ENCODE data around the gene SPEN.

DNA sequence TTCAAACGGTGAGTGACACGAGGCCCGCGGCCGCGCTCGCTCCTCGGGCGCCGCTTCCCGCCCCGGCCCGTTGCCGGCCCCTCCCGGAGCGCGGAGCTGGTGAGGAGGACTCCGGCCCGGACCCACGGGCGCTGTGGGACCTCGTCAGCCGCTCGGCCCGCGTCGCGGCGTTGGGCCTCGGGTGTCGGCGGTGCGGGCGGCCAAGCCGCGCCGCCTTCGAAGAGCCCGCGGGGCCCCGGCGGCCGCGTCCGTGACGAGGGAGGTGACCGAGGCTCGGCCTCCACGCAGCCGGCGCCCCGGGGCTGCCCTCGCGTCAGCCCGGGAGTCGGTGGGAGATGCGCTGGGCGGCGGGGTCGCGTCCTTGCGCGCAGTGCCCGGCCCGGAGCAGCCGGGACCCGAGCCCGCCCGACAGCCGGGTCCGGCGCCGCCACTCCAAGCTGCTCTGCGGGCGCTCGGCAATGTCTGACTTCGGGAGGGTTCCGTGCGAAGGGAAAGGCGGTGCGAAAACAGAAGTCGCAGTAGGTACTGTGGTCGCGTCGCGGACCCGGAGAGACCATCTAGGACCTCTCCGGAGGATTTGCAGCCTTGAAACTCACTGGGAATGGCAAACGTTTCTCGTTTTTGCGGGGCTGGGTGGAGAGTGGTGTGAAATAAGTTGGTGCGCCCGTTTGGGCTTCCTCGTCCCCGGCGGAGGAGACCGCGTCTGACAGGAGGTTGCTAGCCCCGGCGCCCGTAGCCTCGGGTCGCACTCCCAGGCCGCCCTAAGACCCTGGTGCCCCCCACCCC, 829 bp downstream of the SPEN start:
- TF ChIP-seq, protein P1, sequence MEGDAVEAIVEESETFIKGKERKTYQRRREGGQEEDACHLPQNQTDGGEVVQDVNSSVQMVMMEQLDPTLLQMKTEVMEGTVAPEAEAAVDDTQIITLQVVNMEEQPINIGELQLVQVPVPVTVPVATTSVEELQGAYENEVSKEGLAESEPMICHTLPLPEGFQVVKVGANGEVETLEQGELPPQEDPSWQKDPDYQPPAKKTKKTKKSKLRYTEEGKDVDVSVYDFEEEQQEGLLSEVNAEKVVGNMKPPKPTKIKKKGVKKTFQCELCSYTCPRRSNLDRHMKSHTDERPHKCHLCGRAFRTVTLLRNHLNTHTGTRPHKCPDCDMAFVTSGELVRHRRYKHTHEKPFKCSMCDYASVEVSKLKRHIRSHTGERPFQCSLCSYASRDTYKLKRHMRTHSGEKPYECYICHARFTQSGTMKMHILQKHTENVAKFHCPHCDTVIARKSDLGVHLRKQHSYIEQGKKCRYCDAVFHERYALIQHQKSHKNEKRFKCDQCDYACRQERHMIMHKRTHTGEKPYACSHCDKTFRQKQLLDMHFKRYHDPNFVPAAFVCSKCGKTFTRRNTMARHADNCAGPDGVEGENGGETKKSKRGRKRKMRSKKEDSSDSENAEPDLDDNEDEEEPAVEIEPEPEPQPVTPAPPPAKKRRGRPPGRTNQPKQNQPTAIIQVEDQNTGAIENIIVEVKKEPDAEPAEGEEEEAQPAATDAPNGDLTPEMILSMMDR (IDR thresholded peaks at IDR 0.05), result no peak
- peak; percentile 45; the same call in 1 of the 2 replicates for TF ChIP-seq SIN3A (IDR thresholded peaks at IDR 0.05; ENCODE audit: borderline replicate concordance, insufficient read depth, low read depth, low read length)
- no peak for TF ChIP-seq POLR2AphosphoS5 (IDR thresholded peaks at IDR 0.05; ENCODE audit: low read depth, low read length)

All from Panc1 (cell line).